Fibroblast of skin of left quadriceps (primary cell): ENCODE results near the gene MTHFD1.
A peak's percentile ranks its signal among the peaks of the same experiment; 100 is the strongest.

ENCODE experiments used
- DNase-seq, 2 experiments: peaks; one replicate each; pipeline ENCODE4 v3.0.0-alpha.2; 2013; ENCODE audit warnings: low read depth in 2 of 2

Gene MTHFD1

DNA sequence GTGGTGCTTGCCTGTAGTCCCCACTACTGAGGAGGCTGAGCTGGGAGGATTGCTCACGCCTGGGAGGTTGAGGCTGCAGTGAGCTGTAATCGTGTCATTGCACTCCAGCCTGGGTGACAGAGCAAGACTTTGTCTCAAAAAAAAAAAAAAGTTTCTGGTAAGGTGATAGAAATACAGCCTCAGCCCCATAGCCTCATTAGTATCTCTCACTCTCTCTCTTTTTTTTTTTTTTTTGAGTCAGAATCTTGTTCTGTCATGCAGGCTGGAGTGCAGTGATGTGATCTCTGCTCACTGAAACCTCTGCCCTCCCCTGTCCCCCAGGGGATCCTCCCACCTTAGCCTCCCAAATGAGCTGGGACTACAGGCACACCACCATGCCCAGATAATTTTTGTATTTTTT, 19.2 kb downstream of the MTHFD1 start:
- no peak for DNase-seq

DNA sequence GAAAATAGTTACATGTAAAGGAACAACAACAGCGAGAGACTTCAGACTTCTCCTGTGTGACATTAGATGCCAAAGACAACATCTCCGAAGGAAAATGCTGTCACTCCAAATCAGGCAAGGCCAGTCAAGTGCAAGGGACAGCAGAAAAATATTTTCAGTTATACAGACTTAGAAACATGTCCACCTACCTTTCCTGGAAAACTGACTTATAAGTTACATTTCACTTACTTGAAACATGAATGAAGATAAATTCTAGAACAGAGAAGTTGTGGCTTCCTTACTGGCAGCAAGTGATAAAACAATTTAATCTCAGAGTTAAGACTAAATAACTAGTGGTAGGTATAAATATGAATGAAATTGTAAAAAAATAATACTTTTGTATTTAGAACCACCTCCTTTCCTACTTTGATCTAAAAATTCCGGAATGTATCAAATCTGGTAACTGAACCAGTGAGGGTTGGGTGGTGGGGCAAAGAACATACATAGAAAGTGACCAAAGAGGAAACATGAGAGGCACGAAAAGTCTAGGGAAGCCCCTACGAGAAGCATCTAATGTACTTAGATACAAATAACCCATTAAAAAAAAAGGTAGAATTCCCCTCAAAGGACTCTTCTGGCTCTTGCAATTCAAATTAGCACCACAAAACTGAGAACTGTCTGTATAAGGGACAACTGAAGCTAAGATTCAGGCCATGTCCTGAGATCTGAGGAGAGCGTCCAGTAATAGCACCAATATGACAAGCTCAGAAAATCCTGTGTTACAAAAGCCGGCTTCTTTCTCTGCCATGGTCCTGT, 21.2 kb downstream of the MTHFD1 start:
- no peak for DNase-seq

DNA sequence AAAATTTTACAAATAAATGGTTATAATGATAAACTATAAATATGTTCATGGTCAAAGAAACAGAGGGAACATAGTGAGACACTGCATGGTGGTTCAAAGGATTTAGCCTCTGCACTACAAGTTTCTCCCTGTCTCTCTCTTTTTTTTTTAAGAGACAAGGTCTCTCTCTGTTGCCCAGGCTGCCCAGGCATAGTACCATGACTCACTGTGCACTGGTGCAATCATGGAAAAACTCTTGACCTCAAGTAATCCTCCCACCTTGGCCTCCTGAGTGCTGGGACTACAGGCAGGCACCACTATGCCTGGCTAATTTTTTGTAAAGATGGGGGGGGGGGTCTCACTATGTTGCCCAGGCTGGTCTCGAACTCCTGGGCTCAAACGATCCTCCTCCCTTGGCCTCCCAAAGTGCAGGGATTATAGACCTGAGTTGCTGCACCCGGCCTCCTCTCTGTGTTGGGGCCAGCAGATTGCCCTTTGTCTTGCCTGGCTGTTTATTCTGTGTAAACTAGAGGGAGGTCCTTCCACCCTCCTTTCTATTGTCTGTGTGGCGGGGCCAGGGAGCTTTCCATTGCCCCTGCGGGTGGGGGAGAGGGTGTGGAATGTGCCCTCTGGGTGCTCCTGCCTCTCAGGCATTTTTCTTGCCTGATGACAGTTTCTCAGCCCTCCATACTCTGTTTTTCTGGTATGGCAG, 22.1 kb downstream of the MTHFD1 start:
- DNase-seq = no peak

DNA sequence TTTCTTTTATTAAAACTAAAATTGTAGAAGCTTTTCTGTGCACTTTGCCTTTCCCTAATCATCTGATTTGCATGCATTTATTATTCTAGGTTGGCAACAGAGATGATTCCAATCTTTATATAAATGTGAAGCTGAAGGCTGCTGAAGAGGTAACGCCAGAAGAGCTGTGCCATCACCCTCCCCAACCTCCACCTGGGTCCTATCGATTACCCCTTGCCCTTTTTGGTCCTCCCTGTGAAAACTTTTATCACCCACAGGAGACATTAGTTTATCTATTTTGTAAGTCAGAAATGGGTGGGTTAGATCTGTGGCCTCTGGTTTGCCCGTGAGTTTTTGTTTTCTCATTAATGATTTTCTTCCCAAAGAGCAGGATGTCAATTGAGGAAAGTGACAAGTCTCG, 22.8 kb downstream of the MTHFD1 start:
- no peak for DNase-seq

DNA sequence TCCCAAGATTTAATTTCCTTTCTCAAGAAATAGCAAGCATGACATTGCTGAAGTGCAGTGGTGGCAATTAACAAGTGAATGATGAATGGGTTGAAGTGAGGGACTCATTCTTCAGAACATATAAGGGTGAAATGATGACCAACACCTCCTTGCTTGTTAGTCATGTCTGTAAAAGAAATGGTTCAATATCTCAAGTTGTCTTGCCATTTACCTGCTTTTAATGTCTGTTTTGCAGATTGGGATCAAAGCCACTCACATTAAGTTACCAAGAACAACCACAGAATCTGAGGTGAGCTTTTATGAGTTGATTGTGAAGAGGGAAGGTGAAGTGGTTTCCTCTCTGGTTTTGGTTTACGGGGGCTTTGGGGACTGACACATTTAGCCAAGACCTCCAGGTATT, 24.1 kb downstream of the MTHFD1 start:
- DNase-seq = no peak

DNA sequence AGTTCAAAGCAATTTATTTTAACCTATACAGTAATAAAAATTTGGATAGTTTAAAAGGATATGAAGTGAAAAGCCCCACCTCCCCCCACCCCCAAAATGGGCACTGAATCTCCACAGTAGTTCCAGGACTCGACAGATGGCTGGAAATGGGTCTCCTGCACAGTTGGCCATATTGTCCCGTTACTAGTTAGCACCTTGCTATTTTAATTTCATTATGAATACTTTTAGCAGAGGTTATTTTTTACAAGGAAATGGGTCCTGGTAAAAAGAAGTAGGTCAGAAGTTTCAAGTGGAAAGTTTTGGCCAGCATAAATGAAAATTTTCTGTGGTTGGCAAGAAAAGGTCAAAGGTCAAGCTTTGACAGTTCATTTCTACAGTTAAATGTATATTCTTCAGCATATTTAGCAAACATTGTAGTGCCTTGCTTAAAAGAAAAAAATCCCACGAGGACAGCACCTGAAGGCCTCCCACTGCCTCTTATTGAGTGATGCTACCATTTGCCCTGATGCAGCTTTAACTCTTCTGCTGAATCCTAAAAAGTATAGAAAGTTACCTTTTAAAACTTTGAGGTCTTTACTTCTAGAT, 28.3 kb downstream of the MTHFD1 start:
- DNase-seq = no peak

DNA sequence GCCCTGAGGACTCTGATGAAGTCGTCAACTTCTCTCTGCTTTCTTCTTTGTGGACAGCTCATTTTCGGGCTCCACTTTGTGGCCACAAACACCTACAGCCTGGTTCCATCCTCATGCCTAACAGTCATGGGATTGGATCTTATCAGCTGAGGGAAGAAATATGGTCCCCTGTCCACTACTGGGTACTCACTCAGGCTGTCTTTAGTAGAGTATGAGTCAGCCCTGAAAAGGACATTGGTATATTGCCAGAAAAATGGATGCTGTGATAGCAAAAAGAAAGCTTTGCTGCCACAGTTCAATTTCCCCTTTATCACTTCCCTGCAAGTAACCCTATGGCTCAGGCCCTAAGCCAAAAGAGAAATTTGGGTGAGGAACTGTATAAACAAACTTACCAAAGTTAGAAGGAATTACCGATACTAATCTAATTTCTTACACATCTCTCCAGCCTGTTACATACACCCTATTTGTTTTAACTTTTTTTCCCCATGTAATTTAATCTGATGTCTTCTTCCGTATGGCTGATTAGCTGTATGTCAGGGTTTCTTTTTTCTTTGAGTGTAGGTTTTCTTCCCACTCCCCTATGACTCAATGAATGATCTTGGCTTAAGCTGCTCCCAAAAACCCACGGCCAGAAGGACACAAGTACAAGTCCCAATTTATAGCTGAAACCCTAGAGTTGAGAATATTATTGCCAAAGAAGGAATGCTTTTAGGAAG, 29.1 kb downstream of the MTHFD1 start:
- no peak for DNase-seq

DNA sequence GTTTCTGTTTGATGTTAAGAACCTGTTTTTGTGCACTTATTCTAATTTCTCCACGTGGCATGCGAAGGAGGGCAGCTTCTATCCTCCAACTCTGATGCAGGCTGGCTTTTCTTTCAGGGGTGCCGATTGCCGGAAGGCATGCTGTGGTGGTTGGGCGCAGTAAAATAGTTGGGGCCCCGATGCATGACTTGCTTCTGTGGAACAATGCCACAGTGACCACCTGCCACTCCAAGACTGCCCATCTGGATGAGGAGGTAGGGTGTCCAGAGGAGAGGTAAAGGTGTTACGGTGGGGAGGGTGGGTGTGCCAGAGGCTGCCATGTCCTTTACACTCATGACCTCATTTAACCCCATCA, 29.6 kb downstream of the MTHFD1 start:
- no peak for DNase-seq

DNA sequence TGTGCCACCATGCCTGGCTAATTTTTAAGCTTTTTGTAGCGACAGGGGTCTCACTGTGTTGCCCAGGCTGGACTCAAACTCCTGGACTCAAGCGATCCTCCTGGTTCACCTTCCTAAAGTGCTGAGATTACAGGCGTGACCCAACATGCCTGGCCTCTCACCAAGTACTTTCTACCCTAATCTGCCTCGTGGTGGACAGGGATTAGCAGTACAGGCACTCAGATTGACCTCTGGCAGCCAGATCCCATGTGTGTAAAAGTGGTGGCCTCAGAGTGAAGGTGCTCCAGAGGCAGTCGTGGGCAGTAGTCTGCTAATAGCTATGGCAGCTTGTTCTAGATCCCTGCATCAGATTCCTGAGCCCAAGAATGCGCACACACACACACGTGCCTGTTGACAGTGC, 30.9 kb downstream of the MTHFD1 start:
- no peak for DNase-seq

DNA sequence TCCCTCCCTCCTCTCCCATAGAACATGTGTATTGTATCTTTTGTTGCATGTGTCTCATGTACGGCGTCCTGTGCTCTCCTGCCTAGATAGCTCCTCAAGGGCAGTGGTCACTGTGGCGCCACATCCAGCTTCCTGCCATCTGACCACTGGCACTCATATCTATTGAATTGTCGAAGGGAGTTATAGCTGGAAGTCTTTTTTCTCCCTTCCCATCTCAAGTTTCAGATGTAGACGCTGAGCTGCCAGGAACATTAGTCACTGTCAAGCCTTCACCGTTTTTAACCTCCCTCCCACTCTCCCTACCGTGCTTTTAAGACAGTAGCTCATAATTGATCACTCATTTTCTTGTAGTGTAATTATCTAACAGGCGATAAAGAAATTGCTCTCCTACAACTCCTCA, 33.0 kb downstream of the MTHFD1 start:
- no peak for DNase-seq

DNA sequence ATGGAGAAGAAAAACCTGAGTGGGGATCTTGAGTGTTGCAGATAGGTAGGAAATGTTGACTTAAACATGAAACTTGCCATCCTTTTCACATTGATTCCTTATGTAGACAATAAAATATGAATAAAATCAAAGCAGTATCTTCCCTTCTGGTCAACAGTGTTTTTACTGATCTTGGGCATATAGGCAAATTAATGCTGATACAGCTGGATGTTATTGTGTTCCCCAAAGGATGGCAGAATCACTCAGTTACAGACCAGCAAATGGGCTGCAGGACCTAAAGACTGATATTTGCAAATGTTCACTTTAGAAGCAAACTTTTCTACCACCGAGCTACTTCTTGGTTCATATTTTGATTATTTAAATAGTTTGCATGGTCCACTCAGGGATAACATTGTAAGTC, 33.9 kb downstream of the MTHFD1 start:
- no peak for DNase-seq

DNA sequence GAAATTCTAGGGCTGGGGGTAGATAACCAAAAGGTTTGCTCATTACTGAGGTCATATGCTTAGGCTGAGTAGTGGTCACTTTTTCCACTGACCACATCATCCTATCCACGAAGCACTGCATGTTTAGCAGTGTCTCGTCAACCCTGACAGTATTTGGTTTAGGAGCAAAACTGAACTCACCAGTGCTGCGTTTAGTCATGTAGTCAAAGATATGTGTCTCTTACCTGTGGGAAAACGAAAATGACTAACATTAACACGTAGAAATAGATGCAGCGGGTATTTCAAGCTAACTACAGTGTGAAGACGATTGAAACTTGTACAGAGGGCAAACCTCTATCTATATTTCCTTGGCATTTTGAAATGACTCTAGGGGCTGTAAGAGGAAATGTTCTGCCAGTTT, 34.6 kb downstream of the MTHFD1 start:
- DNase-seq = no peak

DNA sequence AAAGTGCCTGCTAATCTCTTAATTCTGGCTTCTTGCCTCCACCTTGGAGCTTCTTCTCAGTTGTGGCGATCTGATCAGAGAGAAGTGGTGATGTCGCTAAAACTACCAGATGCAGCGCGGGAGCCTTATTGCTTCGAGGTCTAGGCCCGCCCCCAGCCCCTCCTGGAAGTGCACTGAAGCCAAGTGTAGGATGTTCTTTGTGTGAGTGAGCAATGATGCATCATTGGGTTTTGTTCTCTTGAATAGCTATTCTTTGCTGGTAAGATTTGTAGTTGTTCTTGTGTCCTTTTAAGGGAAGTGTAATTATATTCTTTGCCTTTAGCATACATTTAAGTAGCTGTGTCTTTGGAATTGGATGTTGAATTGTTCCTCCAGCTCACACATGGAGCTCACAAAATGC, 35.8 kb downstream of the MTHFD1 start:
- no peak for DNase-seq

DNA sequence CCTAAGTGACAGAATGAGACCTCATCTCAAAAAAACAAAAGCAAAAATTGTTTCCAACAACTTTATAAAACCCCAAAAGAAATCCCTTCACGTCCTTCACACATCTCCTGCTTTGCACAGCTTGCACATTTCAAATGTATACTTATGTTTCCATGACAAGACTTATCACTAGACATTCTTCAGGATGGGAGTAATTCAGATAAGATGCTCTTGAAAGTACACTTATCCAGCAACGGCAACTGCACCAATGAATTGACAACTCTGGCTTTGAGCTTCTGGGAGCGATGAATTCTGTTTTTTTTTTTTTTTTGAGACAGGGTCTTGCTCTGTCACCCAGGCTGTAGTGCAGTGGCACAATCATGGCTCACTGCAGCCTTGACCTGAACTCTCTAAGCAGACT, 46.4 kb downstream of the MTHFD1 start:
- no peak for DNase-seq

DNA sequence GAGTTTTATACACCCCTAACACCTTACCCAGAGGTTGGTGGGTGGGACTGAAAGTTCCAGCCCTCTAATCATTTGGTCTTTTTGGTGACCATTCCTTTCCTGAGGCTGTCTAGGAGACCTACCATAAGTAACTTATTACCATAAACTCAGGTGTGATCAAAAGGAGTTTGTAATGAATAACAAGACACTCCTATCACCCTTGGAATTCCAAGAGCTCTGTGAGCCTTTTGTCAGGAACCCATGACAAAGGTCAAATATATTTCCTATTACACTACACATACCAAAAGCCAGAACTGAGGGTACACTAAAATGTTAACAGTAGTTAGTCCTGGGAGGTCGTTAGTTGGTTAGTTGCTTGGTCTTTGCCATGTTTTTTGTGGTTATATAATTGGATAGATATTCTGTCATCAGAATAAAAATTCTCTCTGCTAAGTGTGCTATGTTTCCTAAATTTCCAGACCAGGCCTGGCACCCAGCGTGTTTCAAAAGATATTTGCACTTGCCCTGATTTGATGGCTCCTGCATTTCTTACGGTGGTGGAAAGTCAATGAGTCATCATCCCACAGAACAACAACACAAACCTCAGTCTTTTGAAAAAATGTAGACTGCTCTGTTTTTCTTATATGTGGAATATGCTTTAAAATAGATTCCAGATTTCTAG, 50.2 kb downstream of the MTHFD1 start:
- DNase-seq = peak; percentile 91 to 92

DNA sequence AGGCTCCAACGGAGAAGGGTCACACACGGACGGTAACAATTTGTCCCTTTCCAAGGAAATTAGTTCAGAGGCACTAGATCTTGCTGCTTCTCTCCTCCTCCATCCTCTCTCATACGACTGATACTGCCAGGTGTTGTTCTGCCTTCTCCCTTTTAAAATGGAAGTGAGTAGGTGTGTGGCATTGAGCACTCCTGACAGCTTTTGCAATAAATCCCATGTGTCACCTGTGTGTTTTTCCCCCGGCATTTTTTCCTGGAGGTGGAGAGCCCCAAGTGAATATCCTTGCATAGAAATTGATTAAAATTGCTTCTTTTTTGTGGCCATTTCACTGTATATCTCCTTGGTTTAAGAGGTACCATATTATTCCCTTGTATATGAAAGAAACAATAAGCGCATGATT, 51.0 kb downstream of the MTHFD1 start:
- no peak for DNase-seq

DNA sequence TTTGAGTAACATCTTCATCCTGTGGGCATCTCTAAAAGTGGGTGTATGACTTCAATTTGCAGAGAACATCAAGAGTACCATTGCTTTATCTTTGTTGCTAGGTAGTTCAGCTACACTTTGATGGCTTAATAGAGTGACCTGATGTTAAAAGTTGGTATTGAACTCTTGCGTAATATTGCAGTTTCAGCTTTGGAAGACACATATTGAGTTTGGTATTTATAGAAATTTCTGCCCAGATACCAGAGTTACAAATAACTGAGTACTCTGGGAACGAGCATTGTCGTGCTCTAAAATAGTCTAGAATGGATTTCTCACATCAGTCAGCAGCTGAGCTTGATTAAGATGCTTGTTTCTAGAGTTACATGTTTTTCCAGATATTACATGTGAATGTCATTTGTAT, 52.3 kb downstream of the MTHFD1 start:
- DNase-seq = no peak

DNA sequence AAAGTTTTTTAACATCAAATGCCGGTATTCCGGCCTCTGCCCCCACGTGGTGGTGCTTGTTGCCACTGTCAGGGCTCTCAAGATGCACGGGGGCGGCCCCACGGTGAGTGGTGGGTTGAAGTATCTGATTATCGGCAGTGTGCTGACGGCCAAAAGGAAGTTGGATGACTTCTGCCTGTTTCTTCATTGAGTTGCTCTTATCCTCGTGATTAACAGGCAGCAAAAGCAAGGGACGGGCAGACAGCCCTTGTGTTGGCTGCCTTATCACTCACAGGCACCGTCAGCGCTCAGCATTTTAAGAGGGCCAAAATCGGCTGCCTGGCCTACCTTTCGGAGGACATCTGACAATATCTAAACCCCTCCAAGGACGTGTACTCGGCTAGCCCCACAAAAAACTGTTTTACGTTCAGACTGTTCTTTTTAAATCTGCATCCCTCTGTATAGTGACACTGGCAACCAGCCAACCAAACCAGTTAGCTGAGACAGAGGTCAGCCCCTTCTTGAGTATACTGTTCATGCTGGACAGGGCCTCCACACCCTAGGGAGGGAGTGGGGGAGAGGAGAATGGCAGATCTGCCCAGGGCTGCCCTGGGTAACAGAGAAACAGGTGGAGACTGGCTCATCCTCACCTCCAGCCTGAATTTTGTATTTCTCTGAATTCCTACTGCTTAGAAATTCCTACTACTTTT, 54.3 kb downstream of the MTHFD1 start:
- DNase-seq = no peak

DNA sequence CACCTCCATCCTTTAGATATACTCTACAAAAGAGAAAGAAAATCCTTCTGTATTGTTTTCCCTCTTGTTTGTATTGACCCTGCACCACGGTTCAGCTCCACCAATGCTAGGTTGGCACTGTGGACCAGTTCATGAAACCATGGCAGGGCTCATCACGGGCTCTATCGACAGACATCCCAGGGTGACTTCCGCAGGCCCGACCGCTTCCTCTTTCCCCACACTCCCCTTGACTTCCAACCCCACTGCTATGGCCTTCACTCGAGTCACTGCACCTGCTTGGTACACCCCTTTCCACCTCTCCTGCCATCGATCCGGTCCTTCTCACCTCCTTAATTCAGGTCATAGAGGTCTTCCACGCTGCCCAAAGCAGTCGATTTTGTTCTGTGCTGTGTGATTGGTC, 56.0 kb downstream of the MTHFD1 start:
- no peak for DNase-seq

DNA sequence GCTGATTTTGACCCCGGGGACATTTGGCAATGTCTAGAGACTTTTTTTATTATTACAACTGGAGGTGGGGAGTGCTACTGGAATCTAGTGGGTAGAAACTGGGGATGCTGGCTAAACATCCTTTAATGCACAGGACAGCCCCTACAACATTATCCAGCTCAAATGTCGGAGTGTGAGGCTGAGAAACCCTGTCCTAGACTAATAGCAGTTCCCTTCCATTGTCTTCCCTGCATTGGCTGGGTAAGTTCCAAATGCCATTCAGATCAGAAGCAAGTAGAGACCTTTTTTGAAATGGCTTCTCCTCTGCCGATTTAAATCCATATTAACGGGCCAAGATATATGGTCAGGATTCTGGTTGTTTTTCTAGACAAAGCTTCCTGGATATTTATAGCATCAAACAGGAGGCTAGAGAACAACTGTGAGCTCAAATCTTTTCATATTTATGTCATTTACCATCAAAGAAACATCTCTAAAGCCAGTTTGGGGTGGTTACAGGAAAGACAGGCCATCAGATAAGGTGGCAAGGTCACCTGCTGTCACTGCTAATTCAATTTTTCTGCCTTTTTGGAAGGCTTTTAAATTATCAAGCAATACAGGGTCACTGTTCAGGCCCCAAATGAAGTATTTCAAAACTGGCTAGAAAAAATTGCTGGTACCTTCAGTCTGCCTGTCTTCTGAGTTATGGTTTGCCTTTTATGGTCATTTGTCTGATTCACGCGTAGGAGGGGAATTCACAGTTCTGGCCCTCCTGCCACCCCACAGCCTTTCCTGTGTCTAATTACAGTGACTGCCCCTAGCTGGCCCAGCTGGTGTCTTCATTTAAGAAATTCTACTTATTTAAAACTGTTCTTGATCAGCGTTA, 57.1 kb downstream of the MTHFD1 start:
- peak; percentile 60 to 62 for DNase-seq
